Hematopoietic multipotent progenitor cell (in vitro differentiated cells): ENCODE data around the gene SIK2. TPM values are rescaled to one million over a fixed set of nuclear protein-coding genes. Genes with fewer than 3 reads are reported as not detected.
"Not testable (repeated sequence)": the region's sequence is repeated elsewhere in the genome, so short reads cannot be mapped to it uniquely, and the experiment has no call there.

Source experiments
- DNase-seq, 3 donors: peaks; one replicate each; pipeline ENCODE4 v3.0.0-alpha.2; 2011 to 2015; ENCODE audit warnings: low read depth in 2 of 3, low spot score in 2 of 3
- total RNA-seq: library from RNA; depleted of rRNA; stranded (reverse); fragments of >200 nt; gene quantifications from one replicate; pipeline ENCODE4 v1.2.3, GENCODE V29; 2012

Gene SIK2
- total RNA-seq, 1 donor: 8.1 TPM

- no peak for DNase-seq
Observed at GRCh38 chr11:111693224-111693937, 91.1 kb downstream of the SIK2 start.

DNA sequence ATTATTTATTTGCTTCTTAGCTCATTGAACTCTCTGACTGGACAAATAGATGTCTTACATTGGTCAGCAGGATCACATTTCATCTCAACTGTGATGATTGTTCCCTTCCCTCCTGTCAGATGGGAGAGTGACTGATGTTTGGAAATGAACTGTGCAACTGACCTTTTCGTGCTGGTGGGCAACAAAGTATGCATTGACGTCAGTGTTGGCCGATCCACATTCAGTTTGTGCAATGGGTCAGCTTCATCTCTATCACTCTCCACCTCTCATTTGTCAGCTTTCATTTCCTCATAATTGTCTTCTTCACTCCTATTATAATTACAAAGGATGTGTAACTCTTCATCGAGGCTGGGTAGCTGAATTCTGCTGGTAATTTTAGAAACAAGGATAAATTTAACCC is 92.6 kb downstream of the SIK2 start:
- DNase-seq: no peak

GRCh38 chr11:111696556-111696955 is 94.3 kb downstream of the SIK2 start:
- DNase-seq: no peak

DNA sequence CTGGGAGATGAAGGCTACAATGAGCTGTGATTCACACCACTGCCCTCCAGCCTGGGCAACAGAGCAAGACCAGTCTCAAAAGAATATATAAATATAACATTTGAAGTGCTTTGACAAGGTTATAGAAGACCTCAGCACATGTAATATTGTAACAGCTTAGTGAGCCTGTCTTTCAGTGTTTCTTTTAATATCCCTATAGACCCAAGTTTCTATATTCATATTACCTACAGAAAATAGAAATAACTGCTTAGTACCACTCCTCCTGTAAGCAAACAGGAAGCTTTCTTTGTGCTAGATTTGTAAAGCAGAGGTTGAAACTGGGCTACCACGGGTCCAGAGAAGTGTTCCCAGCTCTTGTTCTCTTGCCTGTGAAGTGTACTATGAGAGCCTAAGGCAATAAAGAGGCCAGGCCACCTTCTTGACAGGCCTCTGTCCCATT is 95.7 kb downstream of the SIK2 start:
- no peak for DNase-seq

GRCh38 chr11:111698852-111699559 is 96.8 kb downstream of the SIK2 start:
- DNase-seq: no peak

DNA sequence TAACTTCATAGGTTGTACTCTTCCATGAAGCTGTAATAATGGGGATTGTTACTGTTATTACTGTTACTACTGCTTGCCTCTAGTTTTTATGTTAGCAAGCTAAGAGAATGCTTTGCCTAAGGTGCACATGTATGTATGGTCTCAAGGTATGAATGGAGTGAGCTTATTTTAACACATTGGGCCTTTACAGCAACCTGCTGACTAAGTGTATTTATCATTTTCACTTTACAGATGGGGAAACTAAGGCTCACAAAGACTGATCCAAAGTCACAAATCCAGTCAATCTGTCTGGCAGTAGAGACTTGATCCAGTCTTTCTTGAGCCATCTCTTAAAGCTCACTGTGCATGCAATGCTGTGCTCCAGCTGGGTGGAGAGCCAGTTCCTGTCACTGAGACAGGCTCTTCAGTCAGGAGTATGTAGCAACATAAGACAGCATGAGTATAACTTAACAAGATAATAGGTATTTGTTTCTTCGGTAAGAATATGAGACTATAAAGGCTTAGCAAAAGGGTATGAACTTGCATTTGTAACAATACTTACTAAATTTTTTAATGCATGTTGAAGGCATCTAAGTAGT is 97.4 kb downstream of the SIK2 start:
- no peak for DNase-seq

- DNase-seq: no peak
Observed at GRCh38 chr11:111700162-111700561, 97.9 kb downstream of the SIK2 start.

- DNase-seq: no peak
Observed at GRCh38 chr11:111702623-111703022, 100.4 kb downstream of the SIK2 start.

DNA sequence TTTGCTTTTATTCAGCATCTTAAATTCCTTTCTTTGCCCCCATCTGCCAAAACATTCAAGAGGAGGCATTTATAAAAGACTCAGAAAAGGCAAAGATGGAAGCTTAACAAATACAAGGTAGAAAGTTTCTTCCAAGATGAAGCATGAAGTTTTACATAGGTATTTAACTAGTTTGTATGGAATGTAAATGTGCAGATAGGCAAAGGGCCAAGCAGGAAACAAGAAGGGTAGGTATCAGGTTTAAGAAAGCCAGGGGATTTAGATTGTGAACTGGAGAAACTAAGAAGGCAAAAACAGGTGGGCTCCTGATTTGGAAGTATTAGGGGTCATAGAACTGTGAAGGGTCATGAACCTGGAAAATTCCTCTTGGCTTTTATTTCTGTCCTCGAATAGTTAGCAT is 101.3 kb downstream of the SIK2 start:
- no peak for DNase-seq

GRCh38 chr11:111707039-111707690 is 104.9 kb downstream of the SIK2 start:
- no peak for DNase-seq

DNA sequence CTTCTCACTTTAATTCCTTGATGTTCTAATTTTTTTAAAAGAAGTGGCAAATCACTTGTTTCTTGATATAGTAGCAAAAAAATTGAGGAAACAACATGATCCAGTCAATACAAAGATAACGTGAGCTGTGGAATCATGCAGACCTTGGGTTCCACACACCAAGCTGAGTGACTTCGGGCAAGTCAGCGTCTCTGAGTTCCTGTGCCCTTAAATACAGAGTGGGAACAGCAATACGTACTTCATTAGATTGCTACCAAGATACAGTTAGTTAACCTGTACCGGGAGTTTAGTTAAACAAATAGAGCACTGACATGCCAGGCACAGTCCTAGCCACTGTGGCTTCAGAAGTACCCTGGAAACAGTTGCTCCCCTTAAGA is 105.4 kb downstream of the SIK2 start:
- no peak for DNase-seq

DNA sequence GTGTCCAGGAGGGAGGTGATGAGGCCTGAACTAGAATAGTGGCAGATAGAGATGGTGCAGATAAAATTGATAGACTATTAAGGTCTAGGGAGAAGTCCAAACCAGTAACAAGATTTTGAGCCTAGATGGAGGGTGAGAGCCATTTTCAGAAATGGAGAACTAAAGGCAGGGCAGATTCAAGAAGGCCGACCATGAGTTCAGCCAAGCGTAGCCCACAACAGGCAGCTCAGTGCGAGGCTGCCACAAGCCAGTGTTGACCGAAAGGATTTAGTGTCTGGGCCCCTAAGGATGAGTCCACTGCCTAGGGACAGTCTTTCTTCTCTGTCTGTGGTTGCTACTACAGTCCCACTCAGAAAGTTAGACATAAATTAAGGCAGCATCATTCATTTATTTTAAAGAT is 112.3 kb downstream of the SIK2 start:
- DNase-seq: no peak

- DNase-seq: no peak
Observed at GRCh38 chr11:111715142-111715816, 113.0 kb downstream of the SIK2 start.

- not testable (repeated sequence) for DNase-seq
Observed at GRCh38 chr11:111717660-111718059, 115.4 kb downstream of the SIK2 start.

DNA sequence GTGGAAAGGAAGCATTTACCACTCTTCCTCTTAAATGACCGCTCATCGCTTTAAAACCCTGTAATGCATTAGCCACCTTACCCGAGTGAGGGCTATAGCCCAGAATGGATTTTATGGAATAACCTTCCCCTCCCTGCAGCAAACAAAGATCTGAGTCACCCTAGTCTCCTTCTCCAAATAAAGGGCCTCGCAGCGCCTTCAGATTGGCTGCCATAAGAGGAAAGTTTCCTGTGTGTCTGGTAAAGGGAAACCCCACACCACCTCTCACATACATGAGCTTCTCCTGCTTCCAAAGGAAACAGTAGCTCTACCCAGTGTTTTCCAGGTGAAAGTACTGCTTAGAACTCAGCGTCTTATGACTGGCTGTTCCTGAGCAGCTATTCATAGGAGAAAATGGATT is 116.2 kb downstream of the SIK2 start:
- DNase-seq: no peak

DNA sequence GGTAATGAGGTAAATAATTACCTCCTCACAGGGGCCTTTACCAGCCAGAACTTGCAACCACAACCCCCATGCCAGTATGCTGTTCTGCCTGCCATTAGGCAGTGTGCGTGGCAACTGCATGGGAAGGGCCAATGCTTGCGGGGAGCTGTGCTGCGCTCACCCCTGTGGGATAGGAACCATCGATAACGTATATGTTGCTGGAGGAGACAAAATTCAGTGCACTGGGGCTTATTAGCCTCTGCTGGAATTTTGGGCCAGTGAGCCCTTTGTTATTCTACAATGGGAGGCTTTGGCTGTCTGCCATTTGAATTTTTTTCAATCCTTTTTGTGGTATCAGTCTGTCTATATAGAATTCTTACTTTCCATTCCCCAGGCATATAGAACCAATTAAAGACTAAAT is 116.6 kb downstream of the SIK2 start:
- DNase-seq: no peak

DNA sequence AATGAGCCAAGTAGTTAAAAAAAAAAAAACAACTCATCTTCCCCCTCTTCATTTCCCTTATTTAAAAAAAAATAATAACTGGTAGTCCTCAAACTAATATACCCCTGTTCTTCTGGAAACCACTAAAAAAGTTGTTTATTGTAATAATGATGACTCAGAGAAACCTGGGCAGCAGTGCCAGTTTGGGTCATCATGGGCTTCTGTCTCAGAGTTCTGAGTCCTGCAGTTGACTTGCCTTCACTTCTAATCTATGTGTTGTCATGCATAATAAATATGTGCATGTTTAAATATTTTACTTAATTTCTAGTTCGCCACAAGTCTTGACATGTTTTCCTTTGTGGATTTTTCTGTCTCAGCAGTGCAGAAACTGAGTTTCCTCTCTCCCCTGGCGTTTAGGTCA is 117.1 kb downstream of the SIK2 start:
- DNase-seq: no peak

GRCh38 chr11:111720801-111721494 is 118.7 kb downstream of the SIK2 start:
- DNase-seq: no peak

GRCh38 chr11:111722501-111722900 is 120.3 kb downstream of the SIK2 start:
- DNase-seq: no peak

DNA sequence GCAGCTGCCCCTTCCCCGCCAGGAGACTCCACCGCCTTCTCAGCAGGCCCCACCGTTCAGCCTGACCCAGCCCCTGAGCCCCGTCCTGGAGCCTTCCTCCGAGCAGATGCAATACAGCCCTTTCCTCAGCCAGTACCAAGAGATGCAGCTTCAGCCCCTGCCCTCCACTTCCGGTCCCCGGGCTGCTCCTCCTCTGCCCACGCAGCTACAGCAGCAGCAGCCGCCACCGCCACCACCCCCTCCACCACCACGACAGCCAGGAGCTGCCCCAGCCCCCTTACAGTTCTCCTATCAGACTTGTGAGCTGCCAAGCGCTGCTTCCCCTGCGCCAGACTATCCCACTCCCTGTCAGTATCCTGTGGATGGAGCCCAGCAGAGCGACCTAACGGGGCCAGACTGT is 121.3 kb downstream of the SIK2 start:
- no peak for DNase-seq
